Myocyte (in vitro differentiated cells): ENCODE results near the gene SVIL. TPM values are rescaled to one million over a fixed set of nuclear protein-coding genes. Genes with fewer than 3 reads are reported as not detected.

Experiments
- DNase-seq: peaks from one replicate; pipeline ENCODE4 v3.0.0-alpha.2; 2012; ENCODE audit warnings: low read depth
- total RNA-seq: library from RNA; depleted of rRNA; stranded (reverse); fragments of >200 nt; gene quantifications from 2 replicates; pipeline ENCODE4 v1.2.3, GENCODE V29; 2014

Gene SVIL
- total RNA-seq, 1 donor from 2014 or later: 71.2 TPM

- DNase-seq: no peak
Measured at GRCh38 chr10:29650552-29650944, 15.8 kb upstream of the SVIL start.

- peak; percentile 13 for DNase-seq
Measured at GRCh38 chr10:29649561-29650551, 15.1 kb upstream of the SVIL start.

GRCh38 chr10:29648983-29649268, 14.2 kb upstream of the SVIL start:
- no peak for DNase-seq

GRCh38 chr10:29648114-29648982, 13.6 kb upstream of the SVIL start:
- DNase-seq: peak; percentile 10

- DNase-seq: no peak
Measured at GRCh38 chr10:29647478-29647877, 12.7 kb upstream of the SVIL start.

GRCh38 chr10:29646960-29647461, 12.2 kb upstream of the SVIL start:
- peak; percentile 29 for DNase-seq

- peak; percentile 65 for DNase-seq
Measured at GRCh38 chr10:29646238-29646902, 11.6 kb upstream of the SVIL start.

- DNase-seq: peak; percentile 62
Measured at GRCh38 chr10:29643771-29644501, 9.2 kb upstream of the SVIL start.

GRCh38 chr10:29642990-29643389, 8.2 kb upstream of the SVIL start:
- DNase-seq: peak; percentile 82

- DNase-seq: no peak
Measured at GRCh38 chr10:29637537-29637936, 2.8 kb upstream of the SVIL start.

GRCh38 chr10:29636178-29636577, 1.4 kb upstream of the SVIL start:
- DNase-seq: peak; percentile 47

GRCh38 chr10:29635711-29636144, 957 bp upstream of the SVIL start:
- DNase-seq: peak; percentile 83

GRCh38 chr10:29634105-29634504, 666 bp downstream of the SVIL start:
- peak; percentile 60 for DNase-seq

- DNase-seq: no peak
Measured at GRCh38 chr10:29631049-29631339, 3.8 kb downstream of the SVIL start.

- DNase-seq: no peak
Measured at GRCh38 chr10:29630205-29631048, 4.3 kb downstream of the SVIL start.

- no peak for DNase-seq
Measured at GRCh38 chr10:29628912-29629526, 5.8 kb downstream of the SVIL start.

GRCh38 chr10:29628311-29628710, 6.5 kb downstream of the SVIL start:
- DNase-seq: no peak

GRCh38 chr10:29627201-29628132, 7.3 kb downstream of the SVIL start:
- no peak for DNase-seq
